GM10266 (cell line): ENCODE results near the gene CNTN2.

Source experiments
- DNase-seq: peaks from one replicate; pipeline ENCODE4 v3.0.0; 2012; ENCODE audit errors: extremely low spot score
- TF ChIP-seq, protein P1 (sequence below): IDR thresholded peaks from 2 replicates; pipeline ENCODE4 v1.5.1; 2012; ENCODE audit warnings: mild to moderate bottlenecking, low read depth; ENCODE audit not compliant: control insufficient read depth, insufficient read depth; ENCODE audit errors: missing control alignments

Gene CNTN2

DNA sequence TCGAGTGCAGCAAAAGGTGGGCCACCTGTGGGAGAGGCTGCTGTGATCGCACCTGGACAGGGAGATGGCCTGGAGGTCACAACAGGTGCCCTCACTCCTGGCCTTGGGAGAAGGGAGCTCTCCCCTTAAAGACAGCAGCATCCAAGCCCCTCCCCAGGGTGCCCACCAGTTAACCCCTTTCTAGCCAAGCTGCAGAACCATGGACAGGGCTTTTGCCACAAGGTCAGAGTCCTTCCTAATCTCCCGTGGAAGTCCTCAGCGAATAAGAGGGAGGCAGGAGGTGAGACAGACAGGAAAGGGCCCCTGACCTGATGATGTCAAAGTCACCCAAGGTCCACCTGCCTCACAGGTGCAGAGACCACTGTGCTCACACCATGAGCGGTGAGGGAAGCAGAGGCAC is 1.7 kb downstream of the CNTN2 start:
- DNase-seq = no peak
- TF ChIP-seq, protein P1, sequence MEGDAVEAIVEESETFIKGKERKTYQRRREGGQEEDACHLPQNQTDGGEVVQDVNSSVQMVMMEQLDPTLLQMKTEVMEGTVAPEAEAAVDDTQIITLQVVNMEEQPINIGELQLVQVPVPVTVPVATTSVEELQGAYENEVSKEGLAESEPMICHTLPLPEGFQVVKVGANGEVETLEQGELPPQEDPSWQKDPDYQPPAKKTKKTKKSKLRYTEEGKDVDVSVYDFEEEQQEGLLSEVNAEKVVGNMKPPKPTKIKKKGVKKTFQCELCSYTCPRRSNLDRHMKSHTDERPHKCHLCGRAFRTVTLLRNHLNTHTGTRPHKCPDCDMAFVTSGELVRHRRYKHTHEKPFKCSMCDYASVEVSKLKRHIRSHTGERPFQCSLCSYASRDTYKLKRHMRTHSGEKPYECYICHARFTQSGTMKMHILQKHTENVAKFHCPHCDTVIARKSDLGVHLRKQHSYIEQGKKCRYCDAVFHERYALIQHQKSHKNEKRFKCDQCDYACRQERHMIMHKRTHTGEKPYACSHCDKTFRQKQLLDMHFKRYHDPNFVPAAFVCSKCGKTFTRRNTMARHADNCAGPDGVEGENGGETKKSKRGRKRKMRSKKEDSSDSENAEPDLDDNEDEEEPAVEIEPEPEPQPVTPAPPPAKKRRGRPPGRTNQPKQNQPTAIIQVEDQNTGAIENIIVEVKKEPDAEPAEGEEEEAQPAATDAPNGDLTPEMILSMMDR = no peak

DNA sequence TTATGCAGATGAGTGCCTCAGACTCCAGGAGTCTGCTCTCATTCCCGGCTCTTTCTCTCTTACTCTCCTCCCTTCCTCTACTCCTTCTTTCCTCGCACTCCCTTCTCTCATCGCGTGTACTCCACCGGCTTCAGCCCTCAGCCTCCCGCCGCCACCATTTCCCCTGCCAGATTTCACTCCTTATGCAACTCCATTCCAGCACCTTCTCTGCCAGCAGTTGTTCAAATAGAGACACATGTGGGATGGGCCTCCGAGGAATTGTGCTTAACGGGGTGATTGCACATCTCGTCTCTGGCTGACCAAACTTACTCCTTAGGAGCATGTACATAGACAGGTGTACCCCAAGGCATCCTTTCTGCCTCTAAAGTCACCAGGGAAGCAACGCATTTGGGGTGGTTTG is 2.1 kb downstream of the CNTN2 start:
- TF ChIP-seq, protein P1 = no peak
- no peak for DNase-seq

DNA sequence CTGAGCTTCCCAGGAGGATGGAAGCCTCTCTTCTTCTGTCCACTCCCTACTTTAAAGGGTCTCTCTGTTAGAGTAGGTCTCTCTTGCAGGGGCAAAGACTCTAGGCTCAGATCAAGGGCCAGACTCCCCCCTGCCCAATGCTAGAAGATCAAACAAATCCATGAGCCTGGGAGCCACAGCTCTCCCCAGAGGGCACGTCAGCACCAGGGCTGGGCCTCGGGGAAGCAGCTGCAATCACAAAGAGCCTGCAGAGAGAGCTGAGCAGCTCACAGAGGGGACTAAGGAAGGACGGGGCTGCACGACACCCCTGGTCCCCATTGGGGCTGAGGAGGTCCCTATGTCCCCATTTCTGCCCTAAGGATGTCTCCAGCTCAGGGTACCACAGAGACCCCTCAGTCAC is 3.9 kb downstream of the CNTN2 start:
- no peak for DNase-seq

DNA sequence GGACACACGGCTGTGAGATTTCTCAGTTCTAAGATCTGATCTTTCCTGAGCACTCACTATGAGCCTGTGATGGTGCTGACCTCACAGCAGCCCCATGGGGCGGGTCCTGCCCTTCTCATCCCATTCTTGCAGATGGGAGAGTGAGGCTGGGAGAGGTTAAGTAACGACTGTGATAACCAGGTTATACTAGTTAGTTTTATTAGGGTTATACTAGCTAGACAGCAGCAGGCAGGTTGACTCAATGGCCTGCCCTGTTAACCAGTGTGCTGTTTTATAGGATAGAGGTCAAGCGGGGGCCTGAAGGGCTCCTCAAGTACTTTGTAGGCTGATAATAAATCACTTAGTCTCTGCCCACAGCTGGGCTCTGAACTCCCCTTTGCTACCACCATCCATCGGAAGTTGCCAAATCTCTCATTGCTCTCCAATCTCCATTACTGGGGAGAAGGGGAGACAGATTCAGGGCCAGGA is 4.8 kb downstream of the CNTN2 start:
- TF ChIP-seq, protein P1 = no peak
- no peak for DNase-seq

More for the DNA sequence above, 3.9 kb downstream of the CNTN2 start:
- TF ChIP-seq, protein P1 = no peak

DNA sequence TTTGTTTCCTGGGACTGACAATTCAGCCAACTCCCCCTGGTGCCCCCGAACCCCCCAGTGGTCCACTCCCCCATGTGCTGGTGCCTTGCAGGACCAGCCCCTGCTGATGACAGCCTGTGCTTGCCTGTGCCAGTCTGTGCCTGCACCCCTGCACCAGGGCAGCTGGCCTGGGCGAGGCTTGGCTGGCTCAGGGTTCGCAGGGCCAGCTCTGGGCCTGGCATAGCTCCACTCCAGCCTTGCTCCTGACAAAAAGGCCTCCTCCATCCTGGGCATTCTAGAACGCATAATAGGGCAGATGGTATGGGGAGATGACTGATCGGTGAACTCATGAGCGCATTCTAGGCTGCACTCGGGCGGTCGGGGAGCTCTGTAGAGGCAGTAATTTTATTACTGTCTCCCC is 5.4 kb downstream of the CNTN2 start:
- no peak for DNase-seq
- TF ChIP-seq, protein P1 = no peak

DNA sequence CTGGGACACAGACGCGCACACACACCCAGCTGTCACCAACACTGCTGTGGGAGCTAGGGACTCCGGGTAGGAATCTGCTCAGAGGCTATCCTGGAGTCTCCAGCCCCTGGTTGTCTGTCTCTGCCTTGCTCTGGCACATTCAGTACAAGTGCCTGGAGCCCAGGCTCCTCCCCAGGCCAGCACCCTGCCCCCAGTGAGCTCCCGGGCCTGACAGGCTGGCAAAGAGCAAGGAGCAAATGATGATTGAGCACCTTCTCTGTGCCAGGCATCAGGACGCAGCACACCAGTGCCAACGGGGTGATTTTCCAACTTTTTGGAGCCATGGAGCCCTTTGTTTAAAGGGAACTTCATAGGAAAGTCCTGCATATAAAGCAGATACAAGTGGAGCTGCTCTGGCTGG is 6.5 kb downstream of the CNTN2 start:
- TF ChIP-seq, protein P1 = no peak
- no peak for DNase-seq

DNA sequence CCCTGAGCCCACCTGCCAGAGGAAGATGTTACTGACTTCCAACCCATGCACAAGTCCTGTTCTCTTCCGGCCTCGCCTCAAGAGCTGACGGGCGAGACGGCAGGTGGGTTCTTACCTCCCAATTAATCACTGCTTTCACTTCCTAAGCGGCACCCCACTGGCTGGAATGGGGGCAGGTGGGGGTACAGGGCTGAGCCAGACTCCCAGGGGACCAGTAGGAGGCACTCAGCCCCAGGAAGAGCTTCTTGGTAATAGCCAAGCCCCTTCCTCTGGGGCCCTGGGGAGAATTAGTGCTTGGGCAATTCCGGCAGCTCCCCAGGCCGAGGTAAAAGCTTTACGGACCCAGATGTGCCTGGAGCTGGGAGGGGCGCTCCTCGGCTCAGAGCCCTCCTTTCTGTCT is 9.7 kb downstream of the CNTN2 start:
- no peak for DNase-seq
- TF ChIP-seq, protein P1 = no peak
